Choroid plexus epithelial cell (primary cell): Measurements from ENCODE around the gene LMF1.

Source experiments
- DNase-seq: peaks from one replicate; pipeline ENCODE4 v3.0.0-alpha.2; 2010; ENCODE audit warnings: low read depth
- H3K4me3 ChIP-seq: 2 replicates; pipeline ENCODE4 v1.5.1; 2011; ENCODE audit warnings: low read depth, mild to moderate bottlenecking, control low read depth, low read length, moderate library complexity
- CTCF ChIP-seq: conservative IDR thresholded peaks from 2 replicates; pipeline ENCODE4 v1.5.1; 2011; ENCODE audit warnings: low read depth, mild to moderate bottlenecking, control low read depth, inconsistent platforms, low read length, moderate library complexity

The LMF1 gene

GRCh38 chr16:833411-833810 lies 137.4 kb downstream of the LMF1 start:
- no peak for TF ChIP-seq CTCF

GRCh38 chr16:832652-833336 lies 138.0 kb downstream of the LMF1 start:
- no peak for TF ChIP-seq CTCF
- no peak for DNase-seq
- no peak overlapping the region for H3K4me3 ChIP-seq

More at GRCh38 chr16:833411-833810, 137.4 kb downstream of the LMF1 start:
- DNase-seq, result no peak
- H3K4me3 ChIP-seq, result no peak overlapping the region

- H3K4me3 ChIP-seq, result no peak overlapping the region
- TF ChIP-seq CTCF, result no peak
- no peak for DNase-seq
These were observed 139.0 kb downstream of the LMF1 start for GRCh38 chr16:831571-832413.

- H3K4me3 ChIP-seq, result no peak overlapping the region
- DNase-seq, result no peak
- no peak for TF ChIP-seq CTCF
These were observed 139.8 kb downstream of the LMF1 start for GRCh38 chr16:830871-831570.

GRCh38 chr16:830107-830870 lies 140.5 kb downstream of the LMF1 start:
- H3K4me3 ChIP-seq, result no peak overlapping the region
- TF ChIP-seq CTCF, result no peak
- DNase-seq, result no peak

GRCh38 chr16:828891-829290 lies 141.9 kb downstream of the LMF1 start:
- no peak for DNase-seq
- no peak for TF ChIP-seq CTCF
- H3K4me3 ChIP-seq, result no peak overlapping the region
